Measurements from ENCODE around the gene SCARF2.

- TF ChIP-seq CEBPB (IDR thresholded peaks at IDR 0.05) (no peak), RAD21 (conservative IDR thresholded peaks at IDR 0.05 in 1 of 2, IDR thresholded peaks at IDR 0.05 in 1 of 2) (no peak), POLR2AphosphoS2 (conservative IDR thresholded peaks at IDR 0.05; ENCODE audit: low read length) (no peak), POLR2A (IDR thresholded peaks at IDR 0.05; ENCODE audit: low read length) (no peak), CTCF (IDR thresholded peaks at IDR 0.05) (no peak), MYC (IDR thresholded peaks at IDR 0.05; ENCODE audit: borderline replicate concordance, low read length) (no peak), RCOR1 (IDR thresholded peaks at IDR 0.05; ENCODE audit: low read depth, low read length) (no peak), MAX (IDR thresholded peaks at IDR 0.05) (no peak), CHD2 (IDR thresholded peaks at IDR 0.05; ENCODE audit: low read length, partially characterized antibody) (no peak), USF2 (IDR thresholded peaks at IDR 0.05) (no peak), JUN (IDR thresholded peaks at IDR 0.05) (no peak), HOXB13 (CRISPR knock-in tag; IDR thresholded peaks at IDR 0.05; ENCODE audit: low read depth) (no peak), RFX5 (IDR thresholded peaks at IDR 0.05) (no peak)
Measured at GRCh38 chr22:20426259-20426615, 11.4 kb downstream of the SCARF2 start.
